T1000 (cell line): ENCODE measurements around the gene COX10.

Experiments used
- DNase-seq: peaks from one replicate; lab custom pipeline; 2025; ENCODE audit warnings: mixed read lengths; lab: John Stamatoyannopoulos, UW

The COX10 gene

GRCh38 chr17:14070344-14070984, 1.2 kb downstream of the COX10 start:
- no peak for DNase-seq

GRCh38 chr17:14072881-14073280, 3.6 kb downstream of the COX10 start:
- DNase-seq: no peak

- DNase-seq: no peak
These were observed 8.7 kb downstream of the COX10 start for GRCh38 chr17:14078027-14078426.

GRCh38 chr17:14080847-14081251, 11.5 kb downstream of the COX10 start:
- no peak for DNase-seq

- DNase-seq: no peak
These were observed 13.5 kb downstream of the COX10 start for GRCh38 chr17:14082848-14083247.

GRCh38 chr17:14084955-14085354, 15.7 kb downstream of the COX10 start:
- no peak for DNase-seq

GRCh38 chr17:14086189-14086588, 16.9 kb downstream of the COX10 start:
- no peak for DNase-seq

GRCh38 chr17:14089179-14089578, 19.9 kb downstream of the COX10 start:
- DNase-seq: no peak

GRCh38 chr17:14091367-14091766, 22.1 kb downstream of the COX10 start:
- DNase-seq: no peak

GRCh38 chr17:14092808-14093207, 23.5 kb downstream of the COX10 start:
- no peak for DNase-seq

- no peak for DNase-seq
These were observed 25.6 kb downstream of the COX10 start for GRCh38 chr17:14094676-14095601.

- no peak for DNase-seq
These were observed 26.3 kb downstream of the COX10 start for GRCh38 chr17:14095631-14096030.

- DNase-seq: no peak
These were observed 28.9 kb downstream of the COX10 start for GRCh38 chr17:14098246-14098645.

GRCh38 chr17:14101976-14102375, 32.7 kb downstream of the COX10 start:
- no peak for DNase-seq

- no peak for DNase-seq
These were observed 34.5 kb downstream of the COX10 start for GRCh38 chr17:14103836-14104235.

GRCh38 chr17:14104734-14105133, 35.4 kb downstream of the COX10 start:
- DNase-seq: no peak

GRCh38 chr17:14107889-14108288, 38.6 kb downstream of the COX10 start:
- no peak for DNase-seq

GRCh38 chr17:14112407-14112806, 43.1 kb downstream of the COX10 start:
- DNase-seq: no peak

- DNase-seq: no peak
These were observed 43.8 kb downstream of the COX10 start for GRCh38 chr17:14113137-14113536.

- no peak for DNase-seq
These were observed 47.1 kb downstream of the COX10 start for GRCh38 chr17:14116263-14117024.

GRCh38 chr17:14118951-14119350, 49.6 kb downstream of the COX10 start:
- no peak for DNase-seq

GRCh38 chr17:14119546-14119945, 50.2 kb downstream of the COX10 start:
- no peak for DNase-seq

GRCh38 chr17:14121952-14122351, 52.6 kb downstream of the COX10 start:
- no peak for DNase-seq
